Fibroblast of villous mesenchyme (primary cell): ENCODE measurements around the gene THSD4. TPM values are rescaled to one million over a fixed set of nuclear protein-coding genes. Genes with fewer than 3 reads are reported as not detected.
A peak's percentile ranks its signal among the peaks of the same experiment; 100 is the strongest.

Source experiments
- DNase-seq: peaks from one replicate; pipeline ENCODE4 v3.0.0-alpha.2; 2010; ENCODE audit warnings: low read depth
- H3K4me3 ChIP-seq: 2 replicates; pipeline ENCODE4 v1.5.1; 2011; ENCODE audit warnings: low read depth, mild to moderate bottlenecking, low read length
- total RNA-seq: library from RNA; depleted of rRNA; stranded (reverse); fragments of >200 nt; gene quantifications from 2 replicates; pipeline ENCODE4 v1.2.3, GENCODE V29; 2012
- TF ChIP-seq, protein P1 (sequence below): IDR thresholded peaks from 2 replicates; pipeline ENCODE4 v1.5.1; 2012; ENCODE audit warnings: low read depth, mild to moderate bottlenecking, low read length; ENCODE audit not compliant: insufficient read depth

The THSD4 gene
- total RNA-seq, 1 donor, result 76.4 TPM

DNA sequence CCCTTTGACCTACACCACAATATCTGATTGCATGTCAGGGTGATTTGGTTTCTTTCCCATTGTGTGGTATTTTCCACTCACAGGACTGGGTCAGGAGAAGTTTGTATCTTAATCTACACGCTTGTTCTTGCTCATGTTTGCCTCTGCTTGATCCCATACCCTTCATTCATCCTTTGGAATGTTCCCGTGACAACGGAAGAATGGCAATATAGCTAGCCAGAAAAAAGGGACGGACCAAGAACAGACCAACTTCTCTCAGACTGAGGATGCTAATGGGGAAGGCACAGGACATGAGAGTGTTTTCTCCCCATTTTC lies 7.8 kb upstream of the THSD4 start:
- DNase-seq, result no peak
- no peak overlapping the region for H3K4me3 ChIP-seq
- TF ChIP-seq, protein P1, sequence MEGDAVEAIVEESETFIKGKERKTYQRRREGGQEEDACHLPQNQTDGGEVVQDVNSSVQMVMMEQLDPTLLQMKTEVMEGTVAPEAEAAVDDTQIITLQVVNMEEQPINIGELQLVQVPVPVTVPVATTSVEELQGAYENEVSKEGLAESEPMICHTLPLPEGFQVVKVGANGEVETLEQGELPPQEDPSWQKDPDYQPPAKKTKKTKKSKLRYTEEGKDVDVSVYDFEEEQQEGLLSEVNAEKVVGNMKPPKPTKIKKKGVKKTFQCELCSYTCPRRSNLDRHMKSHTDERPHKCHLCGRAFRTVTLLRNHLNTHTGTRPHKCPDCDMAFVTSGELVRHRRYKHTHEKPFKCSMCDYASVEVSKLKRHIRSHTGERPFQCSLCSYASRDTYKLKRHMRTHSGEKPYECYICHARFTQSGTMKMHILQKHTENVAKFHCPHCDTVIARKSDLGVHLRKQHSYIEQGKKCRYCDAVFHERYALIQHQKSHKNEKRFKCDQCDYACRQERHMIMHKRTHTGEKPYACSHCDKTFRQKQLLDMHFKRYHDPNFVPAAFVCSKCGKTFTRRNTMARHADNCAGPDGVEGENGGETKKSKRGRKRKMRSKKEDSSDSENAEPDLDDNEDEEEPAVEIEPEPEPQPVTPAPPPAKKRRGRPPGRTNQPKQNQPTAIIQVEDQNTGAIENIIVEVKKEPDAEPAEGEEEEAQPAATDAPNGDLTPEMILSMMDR, result no peak

DNA sequence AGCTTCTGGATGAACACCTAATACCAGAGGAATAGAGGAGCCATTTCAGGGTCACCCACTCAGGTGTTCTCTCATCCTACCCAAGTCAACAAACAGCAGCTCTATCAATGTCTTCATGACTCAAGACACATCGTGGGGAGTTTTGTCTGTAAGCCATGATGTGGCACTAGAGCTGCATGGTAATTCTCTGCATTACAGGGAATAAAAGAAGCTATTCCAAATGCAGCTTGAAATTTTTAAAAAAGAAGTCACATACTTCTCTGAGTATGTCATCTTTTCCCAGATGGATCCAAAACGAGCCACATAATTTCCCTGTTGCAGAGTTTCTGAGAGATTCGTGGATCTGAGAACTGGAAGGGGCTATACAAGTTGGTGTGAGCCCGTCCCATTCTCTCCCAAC lies 6.1 kb upstream of the THSD4 start:
- peak; percentile 58 for DNase-seq
- TF ChIP-seq, protein P1, result peak; percentile 32
- H3K4me3 ChIP-seq, result no peak overlapping the region

DNA sequence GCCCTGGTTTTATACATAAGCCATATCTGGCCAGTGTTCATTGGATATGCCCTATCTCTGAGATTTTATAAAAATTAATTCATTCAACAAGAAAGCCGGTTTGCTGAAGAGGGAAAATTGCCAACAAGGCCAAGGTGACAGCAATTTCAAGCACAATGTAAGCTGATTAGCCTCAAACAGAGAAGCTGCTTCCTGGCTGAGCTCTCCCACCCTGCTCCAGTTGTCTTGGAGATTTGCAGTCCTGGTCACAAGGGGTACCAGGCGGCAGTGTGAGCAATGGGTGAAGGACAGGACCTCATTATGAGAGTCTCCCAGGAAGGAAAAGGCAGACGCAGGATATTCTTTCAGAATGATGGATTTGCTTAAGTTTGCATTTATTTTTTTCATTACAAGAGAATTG lies 5.4 kb upstream of the THSD4 start:
- no peak for DNase-seq
- TF ChIP-seq, protein P1, result no peak
- no peak overlapping the region for H3K4me3 ChIP-seq

DNA sequence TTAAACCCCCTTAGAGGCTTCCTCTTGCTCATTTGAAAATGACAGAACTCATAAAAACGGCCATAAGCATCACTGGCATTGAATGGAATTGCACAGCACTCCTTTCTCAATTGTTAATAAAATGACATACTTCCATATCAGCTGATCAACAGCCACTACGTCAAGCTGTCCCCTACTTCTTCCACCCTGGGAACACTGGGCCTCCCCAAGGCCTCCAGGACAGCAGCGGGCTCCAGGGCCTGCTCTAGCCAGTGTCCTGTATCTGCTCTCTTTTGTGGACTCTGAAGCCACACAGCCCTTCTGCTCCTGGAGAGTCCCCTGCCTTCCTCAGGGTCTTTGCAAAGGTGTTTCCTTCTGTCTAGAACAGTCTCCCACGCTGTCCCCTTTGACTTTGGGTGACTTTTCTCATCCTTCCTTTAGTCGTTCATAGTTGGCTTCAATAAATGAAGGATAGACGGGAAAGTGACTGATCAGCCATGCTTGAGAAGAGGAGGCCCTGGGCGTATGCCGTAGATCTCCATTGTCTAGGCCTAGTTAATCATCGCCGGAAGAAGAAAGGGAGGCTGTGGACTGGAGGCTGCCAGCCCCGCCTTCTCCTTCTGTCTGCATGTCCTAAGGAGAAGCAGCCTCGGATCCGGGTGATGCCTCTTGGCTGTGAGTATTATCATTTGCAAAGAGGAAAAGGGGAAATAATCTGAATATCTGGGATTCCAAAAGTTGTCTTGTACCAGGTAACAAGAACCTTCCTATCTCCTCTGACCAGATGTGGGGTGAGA lies 4.7 kb upstream of the THSD4 start:
- DNase-seq, result no peak
- no peak overlapping the region for H3K4me3 ChIP-seq
- TF ChIP-seq, protein P1, result no peak

DNA sequence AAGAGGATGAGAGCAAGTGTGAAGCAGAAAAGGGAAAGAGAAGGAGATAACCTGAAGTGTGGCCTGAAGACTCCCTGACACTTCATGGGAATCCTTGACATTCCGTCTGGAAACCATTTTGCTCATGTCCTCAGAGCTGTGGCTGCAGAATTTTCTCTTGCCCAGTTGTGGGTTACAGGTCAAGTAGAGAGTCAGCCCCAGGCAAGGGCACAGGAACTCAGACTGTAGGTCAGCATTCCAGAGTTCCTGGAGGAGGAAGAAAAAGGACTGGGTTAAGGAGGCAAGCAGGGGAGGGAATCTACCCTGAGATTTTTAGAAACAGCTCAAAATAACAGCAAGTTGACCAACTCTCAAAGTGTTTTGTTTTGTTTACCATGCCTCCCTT lies 4.1 kb upstream of the THSD4 start:
- no peak for DNase-seq
- no peak overlapping the region for H3K4me3 ChIP-seq
- TF ChIP-seq, protein P1, result no peak

DNA sequence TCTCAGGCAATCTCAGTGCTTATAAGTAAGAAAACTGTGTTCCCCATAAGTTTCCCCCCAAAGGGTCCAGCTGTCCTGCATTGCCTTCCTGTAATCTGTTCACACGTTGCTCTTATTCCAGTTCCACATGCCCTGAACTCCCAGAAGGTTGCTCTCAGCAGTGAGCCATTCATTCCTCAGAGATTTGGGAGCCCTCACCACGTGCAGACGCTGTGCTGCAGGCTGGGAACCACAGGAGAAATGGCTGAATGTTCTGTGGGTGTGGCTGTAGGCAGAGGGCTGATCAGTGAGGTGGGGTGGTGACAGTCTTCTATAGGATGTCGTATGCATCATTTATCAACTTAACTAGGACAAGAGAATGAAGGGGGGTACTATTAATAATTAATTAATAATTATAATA lies 3.3 kb upstream of the THSD4 start:
- TF ChIP-seq, protein P1, result no peak
- no peak for DNase-seq
- no peak overlapping the region for H3K4me3 ChIP-seq

DNA sequence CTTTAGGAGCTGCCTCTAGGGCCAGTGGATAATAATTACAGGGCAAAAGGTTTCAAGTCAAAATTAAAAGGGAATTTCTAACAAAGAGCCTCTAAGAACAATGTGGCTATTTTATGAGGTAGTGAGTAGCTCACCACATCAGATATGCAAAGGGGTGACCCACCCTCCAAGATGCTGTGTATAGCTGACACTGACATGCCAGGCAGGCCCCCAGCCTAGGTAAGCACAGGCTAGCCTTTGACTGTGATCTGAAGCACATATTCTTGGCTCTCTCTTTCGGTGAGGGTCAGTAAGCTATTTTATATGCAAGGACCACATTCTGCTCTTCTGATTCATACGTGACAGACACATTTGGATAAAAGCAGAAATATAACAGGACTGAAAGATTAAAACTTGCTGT lies 2.8 kb upstream of the THSD4 start:
- no peak overlapping the region for H3K4me3 ChIP-seq
- DNase-seq, result no peak
- TF ChIP-seq, protein P1, result no peak
